Epithelial cell of esophagus (primary cell): ENCODE measurements around the gene NUP62.
A peak's percentile ranks its signal among the peaks of the same experiment; 100 is the strongest.

Experiments
- DNase-seq: peaks from one replicate; pipeline ENCODE4 v3.0.0; 2010; ENCODE audit warnings: low read depth
- H3K4me3 ChIP-seq: 2 replicates; pipeline ENCODE4 v1.5.1; 2011; ENCODE audit warnings: mild to moderate bottlenecking, low read length, control low read depth
- TF ChIP-seq, protein P1 (sequence below): IDR thresholded peaks from 2 replicates; pipeline ENCODE4 v1.5.1; 2011; ENCODE audit warnings: low read depth, mild to moderate bottlenecking, low read length, control low read depth, inconsistent platforms; ENCODE audit not compliant: insufficient read depth; ENCODE audit errors: missing control alignments

The NUP62 gene

DNA sequence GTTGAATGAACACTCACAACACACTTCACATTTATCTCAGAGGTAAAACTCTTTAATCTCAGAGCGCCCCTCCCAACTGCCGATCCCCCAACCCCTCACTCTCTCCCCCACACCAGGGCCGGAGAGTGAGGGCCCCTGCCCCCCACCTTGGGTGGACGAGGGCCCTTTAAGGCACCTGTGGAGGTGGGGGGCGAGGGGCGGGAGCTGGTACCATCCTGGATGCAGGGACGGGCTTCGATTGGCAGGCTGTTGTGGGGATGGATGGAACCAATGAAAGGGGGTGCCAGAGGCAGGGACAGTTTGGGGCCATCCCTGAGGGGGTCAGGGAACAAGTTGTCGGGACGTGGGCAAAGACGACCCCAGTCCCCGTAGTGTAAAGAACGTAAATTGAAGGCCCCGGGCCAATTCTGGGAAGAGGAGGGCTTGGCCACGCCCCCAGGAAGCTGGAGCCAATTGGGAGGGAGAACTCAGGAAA, 60.3 kb downstream of the NUP62 start:
- H3K4me3 ChIP-seq, result peak overlapping the region; percentile 52
- DNase-seq, result no peak
- TF ChIP-seq, protein P1, sequence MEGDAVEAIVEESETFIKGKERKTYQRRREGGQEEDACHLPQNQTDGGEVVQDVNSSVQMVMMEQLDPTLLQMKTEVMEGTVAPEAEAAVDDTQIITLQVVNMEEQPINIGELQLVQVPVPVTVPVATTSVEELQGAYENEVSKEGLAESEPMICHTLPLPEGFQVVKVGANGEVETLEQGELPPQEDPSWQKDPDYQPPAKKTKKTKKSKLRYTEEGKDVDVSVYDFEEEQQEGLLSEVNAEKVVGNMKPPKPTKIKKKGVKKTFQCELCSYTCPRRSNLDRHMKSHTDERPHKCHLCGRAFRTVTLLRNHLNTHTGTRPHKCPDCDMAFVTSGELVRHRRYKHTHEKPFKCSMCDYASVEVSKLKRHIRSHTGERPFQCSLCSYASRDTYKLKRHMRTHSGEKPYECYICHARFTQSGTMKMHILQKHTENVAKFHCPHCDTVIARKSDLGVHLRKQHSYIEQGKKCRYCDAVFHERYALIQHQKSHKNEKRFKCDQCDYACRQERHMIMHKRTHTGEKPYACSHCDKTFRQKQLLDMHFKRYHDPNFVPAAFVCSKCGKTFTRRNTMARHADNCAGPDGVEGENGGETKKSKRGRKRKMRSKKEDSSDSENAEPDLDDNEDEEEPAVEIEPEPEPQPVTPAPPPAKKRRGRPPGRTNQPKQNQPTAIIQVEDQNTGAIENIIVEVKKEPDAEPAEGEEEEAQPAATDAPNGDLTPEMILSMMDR, result no peak

DNA sequence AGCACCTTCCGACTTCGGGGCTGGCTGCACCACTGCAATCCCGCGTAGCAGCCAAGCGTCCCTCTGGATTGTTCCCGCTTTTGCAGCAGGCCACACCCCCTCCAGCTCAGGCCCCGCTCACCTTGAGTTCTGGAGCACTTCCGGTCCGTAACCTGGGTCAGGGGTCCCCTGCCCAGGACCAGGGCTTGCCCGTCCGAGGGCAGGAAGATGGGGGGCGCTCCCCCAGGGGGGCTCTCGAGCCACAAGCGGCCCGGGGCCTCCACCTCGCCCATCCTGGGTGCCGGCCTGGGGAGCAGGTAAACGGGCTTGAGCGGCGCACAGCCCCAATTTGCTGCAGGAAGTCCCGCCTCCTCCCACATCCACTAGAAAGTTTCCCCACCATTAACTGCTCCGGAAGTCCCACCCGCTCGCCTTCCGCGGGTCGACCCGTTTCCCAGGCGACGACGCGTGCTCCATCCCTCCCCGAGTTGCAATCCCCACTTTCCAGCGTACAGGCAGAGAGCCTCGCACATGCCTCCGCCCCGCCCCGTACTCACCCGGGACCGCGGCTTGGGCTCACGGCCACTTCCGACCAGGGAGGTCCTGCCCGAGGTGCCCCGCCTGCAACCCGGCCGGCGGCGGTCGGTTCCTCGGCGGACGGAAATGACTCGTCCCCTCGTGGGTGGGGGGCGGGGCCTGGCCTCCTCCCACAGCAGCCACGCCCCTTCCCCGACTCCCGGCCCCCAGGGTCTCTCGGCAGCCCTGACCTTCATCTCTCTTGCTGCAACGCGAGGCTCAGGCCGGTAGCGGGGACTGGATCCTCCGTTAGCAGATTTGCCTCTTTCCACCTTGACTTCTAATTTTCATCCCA, 62.1 kb downstream of the NUP62 start, which contains the start of gene PNKP:
TSS of gene PNKP (minus strand) at position 644 of the 850 bp plus-strand sequence. CDS start at position 272, 372 bp downstream.
- DNase-seq, result peak; percentile 91
- TF ChIP-seq, protein P1, result no peak
- peak within 1 kb of the TSS; percentile 80 for H3K4me3 ChIP-seq

DNA sequence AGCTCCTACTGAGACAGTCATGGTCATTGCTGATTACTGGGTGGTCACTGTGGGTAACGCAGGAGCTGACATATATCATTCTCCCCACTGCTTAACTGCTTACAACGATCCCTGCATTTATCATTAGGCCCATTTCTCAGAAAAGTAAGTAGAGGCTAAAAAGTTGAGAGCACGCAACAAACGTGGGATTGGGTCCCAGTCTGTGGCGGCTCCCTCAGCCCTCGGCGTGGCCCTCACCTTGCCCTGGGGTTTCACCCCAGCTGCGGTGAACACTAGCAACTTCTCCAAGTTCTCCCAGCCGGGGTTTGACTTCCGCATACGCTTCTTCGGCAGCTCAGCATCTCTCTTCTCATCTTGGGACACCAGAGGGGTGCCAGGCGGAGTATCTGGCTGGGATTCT, 64.4 kb downstream of the NUP62 start:
- H3K4me3 ChIP-seq, result no peak overlapping the region
- TF ChIP-seq, protein P1, result no peak
- DNase-seq, result no peak

DNA sequence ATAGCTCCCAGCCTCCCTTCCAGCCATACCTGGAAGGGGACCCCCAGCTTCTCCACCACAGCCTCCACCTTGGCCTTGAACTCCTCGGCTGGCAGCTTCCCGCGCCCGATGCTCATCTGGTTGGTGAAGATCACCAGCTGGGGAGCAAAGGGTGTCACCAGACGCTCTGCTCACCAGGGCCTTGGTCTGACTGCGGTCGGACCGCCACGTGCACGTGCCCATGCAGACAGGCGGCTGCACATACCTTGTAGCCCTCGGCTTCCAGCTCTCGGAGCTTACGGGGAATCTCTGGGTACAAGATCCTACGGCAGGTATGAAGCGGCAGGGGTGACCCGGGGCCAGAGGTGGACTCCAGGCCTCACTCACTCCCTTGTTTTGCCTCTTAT, 65.4 kb downstream of the NUP62 start:
- H3K4me3 ChIP-seq, result no peak overlapping the region
- DNase-seq, result no peak
- TF ChIP-seq, protein P1, result no peak

DNA sequence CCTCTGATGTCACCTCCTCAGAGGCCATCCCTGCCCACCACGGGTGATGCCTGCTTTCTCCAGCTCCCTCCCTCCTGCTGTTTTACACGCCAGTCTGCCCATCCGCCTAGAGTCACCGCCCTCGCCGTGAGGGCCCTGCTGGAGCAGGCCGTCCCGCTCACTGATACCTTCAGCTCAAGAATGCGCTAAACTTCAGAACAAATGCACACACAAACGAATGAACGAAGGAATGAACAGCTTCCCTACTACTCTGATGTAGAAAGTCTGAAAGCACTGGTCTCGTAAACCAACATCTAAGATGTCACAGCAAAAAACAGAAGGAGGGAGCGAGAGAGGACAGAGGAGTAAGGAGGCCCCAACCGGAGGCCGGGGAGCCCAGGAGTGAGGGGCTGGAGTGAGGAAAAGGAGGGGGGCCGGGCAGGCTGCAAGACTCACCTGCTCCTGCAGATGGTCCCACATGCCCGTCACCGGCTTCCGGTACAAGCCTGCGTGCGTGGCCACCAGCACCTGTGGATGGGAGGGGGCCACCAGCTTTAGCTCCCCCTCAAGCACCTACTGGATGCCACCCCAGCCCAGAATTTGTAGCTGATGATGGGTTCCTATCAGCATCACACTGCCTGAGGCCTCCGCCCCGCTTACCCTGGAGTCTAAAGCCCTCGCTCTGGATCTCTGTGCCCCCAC, 65.9 kb downstream of the NUP62 start:
- TF ChIP-seq, protein P1, result no peak
- no peak overlapping the region for H3K4me3 ChIP-seq
- no peak for DNase-seq

DNA sequence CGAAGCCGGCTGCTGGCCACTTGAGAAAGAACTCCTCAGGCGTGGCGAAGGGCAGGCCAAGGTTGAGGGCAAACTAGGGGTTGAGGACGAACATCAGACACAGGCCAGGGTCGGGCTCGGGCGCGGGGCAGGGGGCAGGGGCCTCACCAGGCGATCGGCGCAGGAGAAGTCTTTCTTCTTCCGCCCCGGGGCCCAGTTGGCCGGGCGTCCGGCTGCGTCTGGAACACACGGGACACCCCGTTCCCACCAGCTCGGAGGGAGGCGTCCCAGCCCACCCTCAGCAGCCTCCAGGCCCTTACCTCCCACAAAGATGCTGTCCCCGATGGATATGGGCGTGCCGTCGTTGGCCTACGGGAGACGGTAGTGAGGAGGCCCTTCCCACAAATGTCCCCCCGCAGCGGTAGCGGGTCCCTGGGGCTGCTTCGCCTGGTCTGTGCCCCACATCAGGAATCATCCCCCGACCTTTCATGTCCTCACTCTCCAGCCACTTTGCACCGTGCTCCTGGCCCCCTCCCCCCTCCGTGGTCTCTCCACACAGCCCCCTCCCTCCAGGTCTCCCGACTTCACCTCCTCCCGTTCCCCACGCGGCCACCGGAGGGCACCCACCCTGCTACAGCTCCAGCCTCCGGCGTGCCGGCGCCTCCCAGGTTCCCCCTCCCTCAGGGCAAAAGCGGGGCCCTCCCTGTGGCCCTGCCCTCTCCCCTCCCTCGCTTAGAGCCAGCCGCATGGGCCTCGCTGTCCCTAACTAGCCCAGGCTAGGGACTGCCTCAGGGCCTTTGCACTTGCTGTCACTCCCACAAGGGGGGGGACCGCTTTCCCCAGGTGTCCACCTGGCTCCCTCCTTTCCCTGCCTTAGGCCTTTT, 66.7 kb downstream of the NUP62 start:
- TF ChIP-seq, protein P1, result peak; percentile 20
- no peak for DNase-seq
- H3K4me3 ChIP-seq, result no peak overlapping the region
